MM.1S (cell line): Measurements from ENCODE around the gene TRAPPC10.

Source experiments
- DNase-seq: peaks from one replicate; pipeline ENCODE4 v3.0.0-alpha.2; 2015
- H2AFZ ChIP-seq: fragments of 300-600 bp; sonication (generic); 2 replicates; pipeline ENCODE4 v1.6.0; 2016; ENCODE audit warnings: antibody characterized with exemption, low read length
- H3F3A ChIP-seq: fragments of 300-600 bp; sonication (generic); 2 replicates; pipeline ENCODE4 v1.6.1; 2016; ENCODE audit warnings: mild to moderate bottlenecking, antibody characterized with exemption, low read length, moderate library complexity, mixed read lengths; ENCODE audit not compliant: insufficient read depth
- H3K27ac ChIP-seq: fragments of 300-600 bp; sonication (generic); 2 replicates; pipeline ENCODE4 v1.5.1; 2016; ENCODE audit warnings: mild to moderate bottlenecking, low read length
- H3K27me3 ChIP-seq: fragments of 300-600 bp; sonication (generic); replicated peaks from 2 replicates; pipeline ENCODE4 v1.6.0; 2016; ENCODE audit warnings: low read length; ENCODE audit not compliant: insufficient read depth
- H3K36me3 ChIP-seq: fragments of 300-600 bp; sonication (generic); replicated peaks from 2 replicates; pipeline ENCODE4 v1.6.1; 2016; ENCODE audit warnings: mild to moderate bottlenecking, low read length, mixed read lengths; ENCODE audit not compliant: insufficient read depth
- H3K4me1 ChIP-seq: fragments of 300-600 bp; sonication (generic); 2 replicates; pipeline ENCODE4 v1.6.1; 2016; ENCODE audit warnings: low read length, mixed read lengths
- H3K4me2 ChIP-seq: fragments of 300-600 bp; sonication (generic); 2 replicates; pipeline ENCODE4 v1.6.0; 2016; ENCODE audit warnings: low read depth, low read length
- H3K4me3 ChIP-seq: fragments of 300-600 bp; sonication (generic); 2 replicates; pipeline ENCODE4 v1.5.1; 2016; ENCODE audit warnings: low read length, mixed read lengths
- H3K79me2 ChIP-seq: fragments of 300-600 bp; sonication (generic); 2 replicates; pipeline ENCODE4 v1.6.1; 2016; ENCODE audit warnings: mixed run types, low read length, mixed read lengths
- H3K9ac ChIP-seq: fragments of 300-600 bp; sonication (generic); 2 replicates; pipeline ENCODE4 v1.6.1; 2016; ENCODE audit warnings: low read length, mixed read lengths
- H3K9me2 ChIP-seq: fragments of 300-600 bp; sonication (generic); replicated peaks from 2 replicates; pipeline ENCODE4 v1.6.1; 2016; ENCODE audit warnings: mild to moderate bottlenecking, low read length, mixed read lengths; ENCODE audit not compliant: insufficient read depth
- H3K9me3 ChIP-seq: fragments of 300-600 bp; sonication (generic); replicated peaks from 2 replicates; pipeline ENCODE4 v1.6.1; 2016; ENCODE audit warnings: mild to moderate bottlenecking, low read length, mixed read lengths; ENCODE audit not compliant: insufficient read depth
- H4K20me1 ChIP-seq: fragments of 300-600 bp; sonication (generic); 2 replicates; pipeline ENCODE4 v1.6.1; 2016; ENCODE audit warnings: mild to moderate bottlenecking, low read length, moderate library complexity, mixed read lengths; ENCODE audit not compliant: insufficient read depth
- EZH2 ChIP-seq: fragments of 300-600 bp; sonication (generic); optimal IDR thresholded peaks from 2 replicates; pipeline ENCODE3; 2017; ENCODE audit warnings: low read depth, mild to moderate bottlenecking, antibody characterized with exemption, low read length, mixed read lengths
- EZH2phosphoT487 ChIP-seq: fragments of 300-600 bp; sonication (generic); IDR thresholded peaks from 2 replicates; pipeline ENCODE4 v1.6.1; 2018; ENCODE audit warnings: antibody characterized with exemption, low read length
- TF ChIP-seq, protein P1 (sequence below): fragments of 300-600 bp; sonication (generic); IDR thresholded peaks from 2 replicates; pipeline ENCODE4 v1.5.1; 2016; ENCODE audit warnings: antibody characterized with exemption, low read length, mixed read lengths

The TRAPPC10 gene

DNA sequence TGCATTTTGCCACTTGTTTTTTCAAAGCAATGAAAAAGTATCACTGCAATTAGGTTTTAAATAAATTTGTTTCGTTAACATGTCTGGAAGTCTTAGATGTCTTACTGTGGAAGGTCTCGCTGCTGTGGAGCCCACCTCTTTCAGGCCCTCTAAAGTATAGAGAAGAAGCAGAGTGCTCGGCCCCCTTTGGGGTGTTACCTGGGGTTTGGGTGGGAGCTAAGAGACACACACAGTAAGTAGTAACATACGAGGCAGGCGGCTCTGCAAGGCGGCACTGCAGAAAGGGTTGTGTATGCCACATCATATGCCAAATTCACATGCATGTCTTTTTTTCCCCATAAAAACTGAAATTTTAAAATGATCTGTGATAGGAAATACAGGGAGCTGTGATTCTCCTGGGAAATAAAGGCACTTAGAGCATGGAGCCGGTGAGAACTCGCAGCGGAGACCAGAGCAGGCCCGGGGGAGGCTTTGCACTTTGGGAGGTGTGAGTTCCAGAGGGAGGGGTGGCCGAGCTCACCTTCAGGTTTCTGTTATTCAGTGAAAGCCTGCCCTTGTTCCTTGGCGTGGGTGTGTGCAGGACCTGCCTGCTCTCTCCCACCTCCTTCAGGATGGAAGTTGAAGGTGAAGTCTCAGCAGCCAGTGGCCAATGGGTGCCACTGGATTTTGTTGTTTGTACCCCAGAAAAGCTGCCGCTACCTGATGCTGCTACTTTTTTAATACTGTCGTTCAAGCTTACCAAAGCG is 59.4 kb downstream of the TRAPPC10 start:
- H3K27ac ChIP-seq, result no peak overlapping the region
- H3K9me2 ChIP-seq, result no peaks in the 10 kb centered on the region
- H3K36me3 ChIP-seq, result peaks cover 6% of the 10 kb centered on the region; the same call in 1 of the 2 replicates
- no peak overlapping the region for H2AFZ ChIP-seq
- DNase-seq, result no peak
- TF ChIP-seq EZH2, result no peak
- TF ChIP-seq, protein P1, sequence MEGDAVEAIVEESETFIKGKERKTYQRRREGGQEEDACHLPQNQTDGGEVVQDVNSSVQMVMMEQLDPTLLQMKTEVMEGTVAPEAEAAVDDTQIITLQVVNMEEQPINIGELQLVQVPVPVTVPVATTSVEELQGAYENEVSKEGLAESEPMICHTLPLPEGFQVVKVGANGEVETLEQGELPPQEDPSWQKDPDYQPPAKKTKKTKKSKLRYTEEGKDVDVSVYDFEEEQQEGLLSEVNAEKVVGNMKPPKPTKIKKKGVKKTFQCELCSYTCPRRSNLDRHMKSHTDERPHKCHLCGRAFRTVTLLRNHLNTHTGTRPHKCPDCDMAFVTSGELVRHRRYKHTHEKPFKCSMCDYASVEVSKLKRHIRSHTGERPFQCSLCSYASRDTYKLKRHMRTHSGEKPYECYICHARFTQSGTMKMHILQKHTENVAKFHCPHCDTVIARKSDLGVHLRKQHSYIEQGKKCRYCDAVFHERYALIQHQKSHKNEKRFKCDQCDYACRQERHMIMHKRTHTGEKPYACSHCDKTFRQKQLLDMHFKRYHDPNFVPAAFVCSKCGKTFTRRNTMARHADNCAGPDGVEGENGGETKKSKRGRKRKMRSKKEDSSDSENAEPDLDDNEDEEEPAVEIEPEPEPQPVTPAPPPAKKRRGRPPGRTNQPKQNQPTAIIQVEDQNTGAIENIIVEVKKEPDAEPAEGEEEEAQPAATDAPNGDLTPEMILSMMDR, result no peak
- TF ChIP-seq EZH2phosphoT487, result no peak
- no peaks in the 10 kb centered on the region for H3K4me1 ChIP-seq
- H3K4me3 ChIP-seq, result no peak overlapping the region
- no peak overlapping the region for H3K9ac ChIP-seq
- no peaks in the 10 kb centered on the region for H3K27me3 ChIP-seq
- H3K4me2 ChIP-seq, result no peak overlapping the region
- peaks cover 50% of the 10 kb centered on the region for H3K79me2 ChIP-seq
- H3K9me3 ChIP-seq, result no peaks in the 10 kb centered on the region
- H3F3A ChIP-seq, result no peaks in the 10 kb centered on the region
- no peaks in the 10 kb centered on the region for H4K20me1 ChIP-seq

DNA sequence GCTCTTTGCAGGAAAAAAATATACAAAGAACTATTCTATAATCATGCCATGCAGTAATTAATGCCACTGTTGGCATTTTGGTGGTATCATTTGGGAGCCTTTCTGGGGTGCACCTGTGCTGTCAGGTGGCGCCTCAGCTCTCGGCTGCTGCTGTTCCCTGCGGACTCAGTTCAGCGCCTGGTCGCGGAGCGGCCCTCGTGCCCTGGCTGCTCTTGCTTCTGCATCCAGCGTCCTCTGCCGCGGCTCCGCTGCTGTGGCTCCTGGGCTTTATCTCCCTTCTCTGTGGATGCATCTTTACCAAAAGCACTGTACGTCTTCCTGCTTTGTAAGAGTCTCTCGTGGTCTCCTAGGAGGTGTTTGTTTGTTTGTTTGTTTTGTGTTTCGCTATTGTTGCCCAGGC is 60.0 kb downstream of the TRAPPC10 start:
- no peak overlapping the region for H3K9ac ChIP-seq
- TF ChIP-seq EZH2, result no peak
- TF ChIP-seq EZH2phosphoT487, result no peak
- TF ChIP-seq, protein P1, result no peak
- no peak overlapping the region for H3K4me3 ChIP-seq
- H3K27ac ChIP-seq, result no peak overlapping the region
- H3F3A ChIP-seq, result no peaks in the 10 kb centered on the region
- no peaks in the 10 kb centered on the region for H4K20me1 ChIP-seq
- H2AFZ ChIP-seq, result no peak overlapping the region
- H3K27me3 ChIP-seq, result no peaks in the 10 kb centered on the region
- no peaks in the 10 kb centered on the region for H3K9me2 ChIP-seq
- peaks cover 45% of the 10 kb centered on the region for H3K79me2 ChIP-seq
- no peaks in the 10 kb centered on the region for H3K4me1 ChIP-seq
- H3K4me2 ChIP-seq, result no peak overlapping the region
- H3K9me3 ChIP-seq, result no peaks in the 10 kb centered on the region
- peaks cover 6% of the 10 kb centered on the region; the same call in 1 of the 2 replicates for H3K36me3 ChIP-seq
- no peak for DNase-seq

DNA sequence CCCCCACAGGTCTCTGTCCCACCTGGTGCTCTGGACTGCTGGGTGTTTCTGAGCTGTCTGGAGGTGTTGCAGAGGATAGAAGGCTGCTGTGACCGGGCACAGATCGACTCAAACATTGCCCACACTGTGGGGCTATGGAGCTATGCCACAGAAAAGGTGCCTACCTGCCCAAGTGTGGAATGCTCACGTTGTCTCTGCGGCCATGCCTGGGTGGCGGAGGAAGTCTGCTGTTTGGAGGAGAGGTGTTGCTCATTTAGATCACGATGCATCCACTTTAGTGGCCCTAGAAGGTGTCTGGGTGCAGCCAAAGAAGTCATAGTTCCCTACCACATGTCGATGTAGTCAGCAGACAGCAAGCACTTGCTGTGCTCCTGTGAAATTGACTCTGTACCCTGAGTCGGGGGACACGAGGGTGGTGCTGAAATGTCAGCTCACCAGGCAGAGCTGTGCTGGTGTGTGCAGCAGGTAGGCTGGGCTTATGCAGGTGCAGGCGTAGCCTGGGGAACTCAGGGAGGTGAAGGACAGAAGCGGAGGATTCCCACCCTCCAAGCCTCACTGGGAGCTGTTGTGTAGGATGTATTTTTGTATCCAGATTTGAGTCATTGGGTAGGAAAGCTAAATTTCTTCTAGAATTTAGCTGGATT is 62.3 kb downstream of the TRAPPC10 start:
- H3K9me3 ChIP-seq, result no peaks in the 10 kb centered on the region
- H3K9ac ChIP-seq, result no peak overlapping the region
- no peak for TF ChIP-seq EZH2phosphoT487
- TF ChIP-seq, protein P1, result no peak
- no peak for TF ChIP-seq EZH2
- no peaks in the 10 kb centered on the region for H4K20me1 ChIP-seq
- no peak overlapping the region for H3K4me2 ChIP-seq
- H3K9me2 ChIP-seq, result no peaks in the 10 kb centered on the region
- no peaks in the 10 kb centered on the region for H3K27me3 ChIP-seq
- DNase-seq, result no peak
- no peak overlapping the region for H2AFZ ChIP-seq
- peaks cover 6% of the 10 kb centered on the region; the same call in 1 of the 2 replicates for H3K36me3 ChIP-seq
- peaks cover 29% of the 10 kb centered on the region for H3K79me2 ChIP-seq
- H3K27ac ChIP-seq, result no peak overlapping the region
- no peaks in the 10 kb centered on the region for H3F3A ChIP-seq
- no peaks in the 10 kb centered on the region for H3K4me1 ChIP-seq
- H3K4me3 ChIP-seq, result no peak overlapping the region
